ENCODE measurements around the gene HMX1. TPM values are rescaled to one million over a fixed set of nuclear protein-coding genes. Genes with fewer than 3 reads are reported as not detected.
A peak's percentile ranks its signal among the peaks of the same experiment; 100 is the strongest.

HMX1 gene
- total and polyA plus RNA-seq, 2 experiments from 2014 or later, result not detected

DNA sequence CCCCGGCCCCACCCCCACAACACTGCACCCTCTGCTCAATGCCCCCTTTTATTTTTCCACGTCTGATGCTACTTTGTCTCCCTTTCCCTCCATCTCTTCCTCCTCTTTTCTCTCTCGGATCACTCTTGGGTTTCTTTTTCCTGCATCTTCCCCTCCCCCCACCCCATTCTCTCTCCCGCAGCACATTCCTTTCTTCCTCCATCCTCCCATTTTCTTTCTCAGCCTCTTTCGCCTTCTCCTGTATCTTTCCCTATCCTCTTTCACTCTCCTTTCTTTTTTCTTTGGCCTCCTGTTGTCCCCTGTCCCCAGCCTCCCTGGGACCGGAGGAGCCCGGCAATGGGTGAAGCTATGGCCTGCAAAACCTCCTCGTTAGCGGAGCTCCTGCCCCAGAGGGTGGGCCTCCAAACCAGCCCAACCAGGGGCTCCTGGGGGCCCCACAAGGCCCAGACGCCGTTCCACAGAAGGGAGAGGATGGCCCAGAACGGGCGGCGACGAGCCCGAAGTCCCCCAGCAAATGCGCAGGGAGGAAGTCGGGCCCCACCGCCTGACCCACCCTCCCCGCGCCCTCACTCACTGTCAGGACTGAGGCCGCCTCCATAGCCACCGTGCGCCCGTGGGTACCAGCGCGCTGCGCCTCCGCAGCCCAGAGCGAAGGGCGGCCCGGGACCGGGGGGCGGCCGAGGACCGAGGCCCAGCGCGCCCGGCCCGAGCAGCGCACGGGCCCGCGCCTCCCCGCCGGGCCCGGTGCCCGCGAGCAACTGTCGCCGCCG, 807 bp downstream of the HMX1 start:
- WGBS (ENCODE audit: low lambda C conversion rate, missing lambda C conversion rate), result 5% methylated on average over 33 of the region's 52 CpGs
- Histone ChIP-seq H3K36me3 (replicated peaks; ENCODE audit: insufficient read depth, low read depth) (no peaks in the 10 kb centered on the region), H3K9me3 (ENCODE audit: low read depth) (no peaks in the 10 kb centered on the region), H3K27ac (no peak overlapping the region), H3K27me3 (peaks cover 90% of the 10 kb centered on the region), H4K20me1 (ENCODE audit: insufficient read depth, poor library complexity, severe bottlenecking) (no peaks in the 10 kb centered on the region), H3K4me3 (no peak overlapping the region), H3K4me2 (peak overlapping the region; percentile 70), H3K4me1 (ENCODE audit: insufficient read depth) (no peaks in the 10 kb centered on the region), H3K79me2 (no peaks in the 10 kb centered on the region), H3K9me2 (replicated peaks; ENCODE audit: insufficient read depth) (no peaks in the 10 kb centered on the region), H2AFZ (no peak overlapping the region)
- TF ChIP-seq EZH2 (IDR thresholded peaks at IDR 0.05; ENCODE audit: borderline replicate concordance) (peak; percentile 45), EZH2phosphoT487 (IDR thresholded peaks at IDR 0.05; ENCODE audit: low read depth, severe bottlenecking, unreplicated experiment) (peak; percentile 49)
- TF ChIP-seq, protein P1, sequence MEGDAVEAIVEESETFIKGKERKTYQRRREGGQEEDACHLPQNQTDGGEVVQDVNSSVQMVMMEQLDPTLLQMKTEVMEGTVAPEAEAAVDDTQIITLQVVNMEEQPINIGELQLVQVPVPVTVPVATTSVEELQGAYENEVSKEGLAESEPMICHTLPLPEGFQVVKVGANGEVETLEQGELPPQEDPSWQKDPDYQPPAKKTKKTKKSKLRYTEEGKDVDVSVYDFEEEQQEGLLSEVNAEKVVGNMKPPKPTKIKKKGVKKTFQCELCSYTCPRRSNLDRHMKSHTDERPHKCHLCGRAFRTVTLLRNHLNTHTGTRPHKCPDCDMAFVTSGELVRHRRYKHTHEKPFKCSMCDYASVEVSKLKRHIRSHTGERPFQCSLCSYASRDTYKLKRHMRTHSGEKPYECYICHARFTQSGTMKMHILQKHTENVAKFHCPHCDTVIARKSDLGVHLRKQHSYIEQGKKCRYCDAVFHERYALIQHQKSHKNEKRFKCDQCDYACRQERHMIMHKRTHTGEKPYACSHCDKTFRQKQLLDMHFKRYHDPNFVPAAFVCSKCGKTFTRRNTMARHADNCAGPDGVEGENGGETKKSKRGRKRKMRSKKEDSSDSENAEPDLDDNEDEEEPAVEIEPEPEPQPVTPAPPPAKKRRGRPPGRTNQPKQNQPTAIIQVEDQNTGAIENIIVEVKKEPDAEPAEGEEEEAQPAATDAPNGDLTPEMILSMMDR (IDR thresholded peaks at IDR 0.05; ENCODE audit: poor library complexity), result no peak
- no peak for DNase-seq (ENCODE audit: low spot score)

DNA sequence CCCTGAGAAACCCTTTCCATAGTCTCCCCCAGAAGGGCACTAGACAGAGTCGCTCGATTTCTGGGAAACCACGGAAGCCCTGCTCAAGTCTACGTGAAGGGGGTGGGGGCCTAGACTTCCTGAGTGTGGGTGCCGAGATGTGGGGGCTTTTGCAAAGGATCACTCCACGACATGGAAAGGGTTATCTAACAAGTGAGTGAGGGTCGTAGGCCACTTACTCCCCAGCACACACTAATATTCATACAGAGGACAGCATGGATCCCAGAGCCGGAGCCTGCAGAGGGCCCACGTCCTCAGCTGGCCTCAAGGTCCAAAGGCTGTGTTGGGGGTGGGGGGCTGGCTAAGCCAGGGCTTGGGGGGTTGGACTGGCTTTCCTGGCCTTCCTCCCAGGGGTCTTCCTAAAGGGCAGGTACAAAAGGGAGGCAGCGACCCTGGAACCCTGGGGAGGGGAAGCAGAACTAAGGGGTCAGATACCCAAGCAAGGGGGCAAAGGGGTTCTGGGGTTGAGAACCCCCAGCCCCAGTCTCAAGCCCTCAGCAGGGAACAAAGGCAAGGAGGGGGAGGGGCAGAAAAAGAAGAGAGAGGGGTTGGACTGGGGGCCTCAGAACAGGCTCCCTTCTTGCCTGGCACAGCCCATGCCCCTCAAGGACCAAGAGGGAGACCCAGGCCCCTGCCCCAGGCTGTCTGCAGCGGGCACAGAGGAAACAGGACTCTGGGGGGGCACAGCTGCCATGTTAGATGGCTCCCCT, 1.6 kb downstream of the HMX1 start:
- Histone ChIP-seq H3K27me3 (peaks cover 90% of the 10 kb centered on the region), H2AFZ (no peak overlapping the region), H3K27ac (no peak overlapping the region), H3K4me3 (no peak overlapping the region), H3K4me1 (ENCODE audit: insufficient read depth) (no peaks in the 10 kb centered on the region), H3K4me2 (no peak overlapping the region), H3K36me3 (replicated peaks; ENCODE audit: insufficient read depth, low read depth) (no peaks in the 10 kb centered on the region), H3K79me2 (no peaks in the 10 kb centered on the region), H3K9me3 (ENCODE audit: low read depth) (no peaks in the 10 kb centered on the region), H3K9me2 (replicated peaks; ENCODE audit: insufficient read depth) (no peaks in the 10 kb centered on the region), H4K20me1 (ENCODE audit: insufficient read depth, poor library complexity, severe bottlenecking) (no peaks in the 10 kb centered on the region)
- TF ChIP-seq EZH2 (IDR thresholded peaks at IDR 0.05; ENCODE audit: borderline replicate concordance) (peak; percentile 13), EZH2phosphoT487 (IDR thresholded peaks at IDR 0.05; ENCODE audit: low read depth, severe bottlenecking, unreplicated experiment) (no peak)
- DNase-seq (ENCODE audit: low spot score), result no peak
- WGBS (ENCODE audit: low lambda C conversion rate, missing lambda C conversion rate), result 46% methylated on average over 9 of the region's 11 CpGs

DNA sequence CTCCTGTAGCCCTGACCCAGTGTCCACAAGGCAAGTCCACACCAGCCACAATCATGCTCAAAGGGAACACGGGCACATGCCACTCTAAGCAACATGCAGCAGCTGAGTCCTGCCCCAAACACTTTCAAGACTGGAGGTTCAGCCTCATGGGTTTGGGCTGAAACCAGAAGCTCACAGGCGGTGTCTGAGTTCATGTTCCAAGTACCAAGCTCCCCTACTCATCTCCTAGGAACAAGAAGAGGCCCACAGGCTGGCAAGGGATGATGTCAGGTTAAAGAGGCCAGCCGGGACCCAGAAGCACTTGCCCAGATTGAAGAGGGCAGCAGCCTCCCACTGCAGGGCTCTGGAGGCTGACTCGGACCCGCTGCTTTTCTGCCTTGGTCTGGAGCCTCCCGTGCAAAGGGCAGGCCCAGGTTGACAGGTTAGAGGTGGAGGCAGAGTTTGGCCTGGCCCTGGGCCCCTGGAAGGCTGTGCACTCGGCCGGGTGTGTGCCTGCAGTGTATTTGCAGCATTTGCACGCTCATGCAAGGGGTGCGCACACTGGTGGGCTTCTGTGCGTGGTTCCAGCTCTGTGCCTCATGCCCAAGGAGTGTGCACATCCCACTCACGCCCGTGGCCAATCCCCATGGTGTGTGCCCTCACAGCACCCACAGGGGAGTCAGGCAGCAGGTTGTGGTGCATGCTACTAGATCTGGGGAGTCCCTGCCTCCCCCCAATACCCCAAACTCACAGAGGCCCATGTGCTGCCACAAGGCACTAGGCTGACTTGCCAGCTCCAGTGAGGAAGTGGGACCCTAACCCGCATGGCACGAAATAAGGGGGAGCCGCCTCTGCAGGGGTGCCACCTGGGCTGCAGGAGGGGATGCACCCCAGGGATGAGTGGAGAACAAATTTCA, 2.4 kb downstream of the HMX1 start:
- Histone ChIP-seq H3K4me1 (ENCODE audit: insufficient read depth) (no peaks in the 10 kb centered on the region), H3K27ac (no peak overlapping the region), H4K20me1 (ENCODE audit: insufficient read depth, poor library complexity, severe bottlenecking) (no peaks in the 10 kb centered on the region), H3K79me2 (no peaks in the 10 kb centered on the region), H3K9me2 (replicated peaks; ENCODE audit: insufficient read depth) (no peaks in the 10 kb centered on the region), H3K4me2 (no peak overlapping the region), H3K27me3 (peaks cover 90% of the 10 kb centered on the region), H3K36me3 (replicated peaks; ENCODE audit: insufficient read depth, low read depth) (no peaks in the 10 kb centered on the region), H3K9me3 (ENCODE audit: low read depth) (no peaks in the 10 kb centered on the region), H3K4me3 (no peak overlapping the region), H2AFZ (no peak overlapping the region)
- DNase-seq (ENCODE audit: low spot score), result no peak
- TF ChIP-seq, protein P1 (IDR thresholded peaks at IDR 0.05; ENCODE audit: poor library complexity), result no peak
- TF ChIP-seq EZH2phosphoT487 (IDR thresholded peaks at IDR 0.05; ENCODE audit: low read depth, severe bottlenecking, unreplicated experiment) (no peak), EZH2 (IDR thresholded peaks at IDR 0.05; ENCODE audit: borderline replicate concordance) (peak; percentile 7)
- 61% methylated on average over 16 of the region's 16 CpGs for WGBS (ENCODE audit: low lambda C conversion rate, missing lambda C conversion rate)

Data from hepatocyte (in vitro differentiated cells).